GM19397 (cell line): ENCODE results near the gene FXYD5.

Experiments used
- ATAC-seq: cut with Tn5 transposase; IDR thresholded peaks from one replicate; pipeline ENCODE4 v1.9.1; 2021; ENCODE audit warnings: mild to moderate bottlenecking, moderate library complexity; ENCODE audit not compliant: unreplicated experiment

FXYD5 gene

GRCh38 chr19:35154525-35155406 is at the start of gene FXYD5:
Gene FXYD5, plus strand, starts transcription at chr19:35154735. Its CDS starts 816 bp downstream, at chr19:35155551.
- peak; percentile 37 for ATAC-seq

GRCh38 chr19:35105047-35105410 is 49.5 kb upstream of the FXYD5 start:
- no peak for ATAC-seq

GRCh38 chr19:35105411-35106290 is 48.9 kb upstream of the FXYD5 start:
- ATAC-seq = no peak

- ATAC-seq = no peak
Observed at GRCh38 chr19:35106291-35106583, 48.3 kb upstream of the FXYD5 start.

GRCh38 chr19:35106898-35107541 is 47.5 kb upstream of the FXYD5 start:
- ATAC-seq = no peak

GRCh38 chr19:35107545-35107944 is 47.0 kb upstream of the FXYD5 start:
- ATAC-seq = no peak

- no peak for ATAC-seq
Observed at GRCh38 chr19:35108730-35109129, 45.8 kb upstream of the FXYD5 start.

GRCh38 chr19:35109395-35110112 is 45.0 kb upstream of the FXYD5 start:
- ATAC-seq = no peak

- ATAC-seq = no peak
Observed at GRCh38 chr19:35110974-35111373, 43.6 kb upstream of the FXYD5 start.

- ATAC-seq = no peak
Observed at GRCh38 chr19:35112995-35113688, 41.4 kb upstream of the FXYD5 start.

- no peak for ATAC-seq
Observed at GRCh38 chr19:35114353-35115176, 40.0 kb upstream of the FXYD5 start.

GRCh38 chr19:35115177-35115951 is 39.2 kb upstream of the FXYD5 start, which contains the start of gene FXYD3:
Gene FXYD3, plus strand, starts transcription at chr19:35115823. Its CDS starts 3,554 bp downstream, at chr19:35119377.
- ATAC-seq = no peak

- no peak for ATAC-seq
Observed at GRCh38 chr19:35116072-35116801, 38.3 kb upstream of the FXYD5 start.

- ATAC-seq = no peak
Observed at GRCh38 chr19:35117116-35117515, 37.4 kb upstream of the FXYD5 start.

- ATAC-seq = no peak
Observed at GRCh38 chr19:35117799-35118198, 36.7 kb upstream of the FXYD5 start.

- ATAC-seq = no peak
Observed at GRCh38 chr19:35118268-35119020, 36.1 kb upstream of the FXYD5 start.

GRCh38 chr19:35119091-35119490 is 35.4 kb upstream of the FXYD5 start:
- ATAC-seq = no peak
